CD4-positive, alpha-beta T cell treated with Interferon gamma for 1 hour (primary cell): ENCODE results near the gene RASGRF2.

Experiments used
- DNase-seq: peaks from one replicate; pipeline ENCODE4 v3.0.0-alpha.2; 2020

RASGRF2 gene

DNA sequence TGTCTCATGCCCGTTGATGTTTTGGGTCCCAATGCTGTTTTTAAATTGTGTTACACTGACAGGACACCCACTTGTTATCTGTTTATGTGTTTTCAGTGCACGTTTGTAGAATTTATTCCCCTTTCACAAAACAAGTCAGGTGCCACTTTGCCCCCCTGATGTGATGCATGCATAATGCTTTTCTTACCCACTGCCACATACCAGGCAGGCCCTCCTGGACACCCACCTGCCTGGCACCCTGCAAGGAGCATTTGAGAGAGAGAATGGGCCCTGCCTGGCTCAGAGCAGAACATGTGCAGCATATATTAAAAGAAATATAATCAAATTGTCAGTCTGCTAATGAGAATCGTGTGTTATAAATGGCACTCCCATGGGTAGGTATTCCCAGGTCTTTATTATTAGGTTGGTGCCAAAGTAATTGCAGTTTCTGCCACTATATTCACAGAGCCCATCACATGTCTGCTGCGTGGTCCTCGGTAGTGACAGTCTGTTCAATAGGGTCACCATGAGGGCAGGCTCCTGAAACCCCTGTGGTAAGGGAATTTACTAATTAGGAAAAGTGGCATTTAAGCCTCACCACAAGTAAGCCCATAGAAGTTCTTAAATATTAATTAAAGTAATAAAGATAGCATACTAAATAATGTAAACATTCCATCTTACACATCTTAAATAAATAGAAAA, 220.8 kb downstream of the RASGRF2 start:
- DNase-seq = no peak

DNA sequence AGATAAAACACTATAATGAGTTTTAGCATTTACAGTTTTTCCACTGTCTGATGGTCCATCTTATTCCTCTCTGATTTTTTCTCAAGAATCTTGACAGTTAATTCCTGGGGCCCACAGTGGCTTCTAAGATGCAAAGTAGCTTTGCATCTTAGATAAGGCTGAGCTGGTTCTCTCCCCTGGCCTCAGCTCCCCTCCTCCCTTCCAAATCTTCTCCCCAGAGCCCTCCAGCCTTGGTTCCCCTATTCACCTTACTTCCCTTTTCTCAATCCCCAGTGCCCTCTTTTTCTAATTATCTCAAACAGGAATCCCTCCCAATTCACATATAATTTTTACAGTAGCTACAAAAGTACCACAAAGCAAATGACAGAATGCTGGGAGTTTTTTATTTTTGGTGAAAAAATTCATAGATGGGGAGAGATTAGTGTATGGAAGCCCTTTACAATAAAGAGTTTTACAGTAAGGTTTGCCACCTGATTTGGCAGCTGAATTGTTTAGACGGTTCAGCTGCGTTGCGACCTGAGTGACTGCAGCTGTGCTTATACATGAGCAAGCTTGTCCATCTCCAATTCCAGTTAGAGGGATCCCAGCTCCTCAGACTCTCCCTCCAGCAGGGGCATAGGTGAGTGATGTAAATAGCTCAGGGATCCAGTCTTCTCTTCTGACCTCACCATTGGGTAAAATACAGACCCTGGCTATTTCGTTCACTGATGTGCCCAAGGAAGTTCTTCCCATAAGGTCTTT, 221.6 kb downstream of the RASGRF2 start:
- no peak for DNase-seq

DNA sequence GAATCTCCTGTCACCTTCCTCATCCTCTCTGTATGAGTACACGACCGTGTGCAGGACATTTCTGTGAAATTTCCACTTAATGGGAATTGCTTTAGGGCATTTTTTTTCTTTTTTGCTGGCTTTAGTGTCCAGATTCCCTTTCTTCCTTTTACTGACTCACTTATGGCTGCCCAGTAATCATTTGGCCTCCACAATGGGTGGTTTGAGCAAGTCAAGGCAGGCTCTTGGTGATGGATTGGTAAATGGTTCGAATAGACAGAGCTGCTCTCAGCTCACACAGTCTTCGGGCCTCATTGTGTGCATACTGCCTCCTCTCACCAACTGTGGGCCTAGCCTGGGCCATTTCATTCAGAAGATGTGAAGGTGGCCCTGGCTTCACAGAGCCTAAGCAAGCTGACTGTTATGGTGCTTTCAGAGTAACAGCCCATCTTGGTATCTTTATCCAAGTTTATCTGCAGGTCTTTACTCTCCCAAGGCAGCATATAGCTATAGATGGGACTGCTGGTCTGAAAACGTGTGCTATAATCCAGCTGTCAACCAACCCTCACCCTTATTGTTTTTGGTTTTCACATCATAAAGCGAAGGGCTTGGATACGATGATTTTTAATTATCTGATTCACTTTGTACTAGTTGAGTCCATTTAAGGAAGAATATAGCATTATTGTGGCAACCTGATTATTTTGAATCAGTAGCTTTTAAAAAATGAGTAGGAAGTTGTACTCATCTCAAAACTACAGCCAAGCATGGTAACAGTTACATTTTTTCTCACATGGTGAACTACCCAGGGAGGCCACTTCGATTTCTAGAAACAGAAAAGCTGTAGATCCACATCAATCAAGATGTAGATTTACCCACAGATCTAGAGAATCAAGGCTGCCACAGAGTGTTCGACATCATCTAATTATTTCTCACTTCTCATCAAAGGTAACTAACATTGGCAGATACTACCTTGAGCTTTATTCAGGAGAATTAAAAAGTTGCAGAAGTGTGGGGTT, 222.5 kb downstream of the RASGRF2 start:
- DNase-seq = no peak

DNA sequence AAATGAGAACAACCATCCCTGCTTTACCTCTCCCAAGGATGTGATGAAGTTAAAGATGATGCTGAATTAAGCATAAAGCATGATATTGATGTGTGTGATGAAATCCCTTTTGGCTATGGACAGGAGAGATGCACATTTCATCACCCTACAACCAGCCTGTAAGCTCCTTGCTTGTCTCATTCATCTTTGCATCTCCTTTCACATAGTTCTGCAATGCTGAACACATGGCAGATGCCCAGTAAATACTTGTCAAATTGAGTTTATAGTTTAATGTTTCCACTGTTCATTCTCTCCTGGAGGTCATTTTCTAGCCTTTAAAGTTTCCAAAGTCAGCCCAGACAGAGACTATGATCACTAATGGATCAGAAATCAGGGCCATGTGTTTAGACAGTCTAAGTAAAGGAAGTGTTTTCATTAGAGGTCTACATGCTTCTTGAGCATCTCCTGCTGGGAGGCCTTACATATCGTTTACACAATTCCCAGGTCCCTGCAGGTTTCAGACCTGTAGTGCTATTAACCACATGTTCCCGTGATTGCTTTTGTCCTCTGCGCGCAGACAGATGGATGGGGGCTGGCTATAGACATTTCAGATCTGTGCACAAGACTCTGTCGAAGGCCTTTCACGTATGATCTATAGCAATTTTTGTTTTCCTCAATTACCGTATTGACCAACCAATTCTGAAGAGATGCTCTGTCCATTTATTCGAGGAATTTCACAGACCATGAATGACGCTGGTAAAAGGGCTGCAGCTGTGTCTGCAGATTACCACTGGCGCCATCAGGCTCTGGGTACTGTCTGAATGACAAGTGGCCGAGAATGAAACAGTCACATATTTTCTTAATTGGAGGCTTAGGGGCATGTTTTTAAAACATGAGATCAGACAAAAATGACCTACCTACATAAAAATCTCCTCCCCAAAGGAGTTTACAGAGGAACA, 223.9 kb downstream of the RASGRF2 start:
- DNase-seq = no peak

DNA sequence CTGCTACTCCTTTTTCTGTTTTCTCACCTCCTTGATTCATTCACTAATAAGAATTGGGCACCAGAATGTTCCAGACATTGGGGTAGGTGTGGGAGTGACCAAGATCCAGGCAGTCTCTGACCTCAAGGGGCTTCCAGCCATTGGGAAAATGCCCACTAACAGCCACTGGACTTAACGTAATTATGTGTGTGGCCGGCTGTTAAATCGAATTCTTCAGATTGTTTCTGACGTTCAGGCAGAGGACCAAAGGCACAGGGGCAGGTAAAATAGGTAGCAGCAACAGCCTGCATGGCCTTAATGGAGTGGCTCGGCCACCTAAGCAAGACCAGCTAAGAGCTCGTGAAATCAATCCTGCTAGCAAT, 224.6 kb downstream of the RASGRF2 start:
- no peak for DNase-seq

DNA sequence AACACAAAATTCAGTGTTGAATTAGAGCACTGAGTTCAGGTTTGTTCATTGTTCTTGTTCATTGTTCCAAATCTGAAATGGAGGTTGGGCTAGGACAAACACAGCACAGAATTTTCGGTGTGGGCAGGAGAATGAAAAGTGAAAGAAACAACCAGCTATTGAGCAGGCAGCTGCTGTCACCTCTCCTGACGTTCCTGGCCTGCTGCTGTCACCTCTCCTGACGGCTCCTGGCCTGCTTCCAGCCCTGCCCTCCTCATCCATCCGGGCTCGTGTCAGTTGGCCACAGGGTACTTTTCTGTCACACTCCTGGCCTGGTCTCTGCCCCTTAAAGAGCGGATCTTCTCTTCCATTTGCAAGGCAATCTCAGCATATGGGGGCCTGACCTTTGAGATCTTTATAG, 227.7 kb downstream of the RASGRF2 start:
- no peak for DNase-seq

DNA sequence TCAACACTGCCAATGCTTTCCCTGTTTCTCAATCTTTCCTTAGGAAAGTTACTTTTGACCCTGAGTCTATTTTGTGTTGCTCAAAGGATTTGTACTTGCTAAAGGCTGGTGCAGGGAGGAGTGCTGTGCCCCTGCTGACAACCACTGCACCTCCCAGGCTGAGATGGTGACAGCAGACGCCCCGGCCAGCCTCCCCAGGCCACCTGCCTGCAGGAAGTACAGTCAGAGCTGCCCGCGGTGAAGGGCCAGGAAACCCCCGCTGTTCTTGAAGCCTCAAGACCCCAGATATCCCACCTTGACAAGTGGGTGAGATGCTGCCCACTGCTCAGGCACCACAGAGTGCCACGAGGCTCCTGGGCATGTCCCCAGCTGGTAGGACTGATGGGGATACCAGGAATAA, 228.8 kb downstream of the RASGRF2 start:
- no peak for DNase-seq

DNA sequence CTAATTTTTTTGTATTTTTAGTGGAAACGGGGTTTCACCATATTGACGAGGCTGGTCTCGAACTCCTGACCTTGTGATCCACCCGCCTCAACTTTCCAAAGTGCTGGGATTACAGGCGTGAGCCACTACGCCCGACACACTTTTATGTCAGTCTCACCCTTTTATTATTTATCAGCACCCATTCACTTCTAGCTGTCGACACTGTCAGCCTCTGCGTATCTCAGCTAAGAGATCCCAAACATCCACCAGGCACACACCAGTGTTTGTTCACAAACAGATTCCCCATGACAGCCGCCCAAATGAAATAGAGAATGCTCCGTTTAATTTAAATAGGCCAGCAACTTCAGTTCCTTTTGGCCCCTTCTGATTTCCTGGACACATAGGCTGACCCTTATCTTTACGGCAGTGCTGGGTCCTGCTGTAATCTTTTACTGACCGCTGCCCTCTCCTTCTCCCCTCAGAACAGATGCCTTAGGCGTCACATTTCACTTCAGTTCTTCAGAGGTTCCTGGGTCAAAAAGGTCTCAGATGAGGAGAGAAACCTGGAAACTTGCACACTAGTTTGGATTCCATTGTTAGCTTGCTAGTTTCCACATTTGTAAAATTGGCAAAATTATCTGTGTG, 229.8 kb downstream of the RASGRF2 start:
- no peak for DNase-seq

DNA sequence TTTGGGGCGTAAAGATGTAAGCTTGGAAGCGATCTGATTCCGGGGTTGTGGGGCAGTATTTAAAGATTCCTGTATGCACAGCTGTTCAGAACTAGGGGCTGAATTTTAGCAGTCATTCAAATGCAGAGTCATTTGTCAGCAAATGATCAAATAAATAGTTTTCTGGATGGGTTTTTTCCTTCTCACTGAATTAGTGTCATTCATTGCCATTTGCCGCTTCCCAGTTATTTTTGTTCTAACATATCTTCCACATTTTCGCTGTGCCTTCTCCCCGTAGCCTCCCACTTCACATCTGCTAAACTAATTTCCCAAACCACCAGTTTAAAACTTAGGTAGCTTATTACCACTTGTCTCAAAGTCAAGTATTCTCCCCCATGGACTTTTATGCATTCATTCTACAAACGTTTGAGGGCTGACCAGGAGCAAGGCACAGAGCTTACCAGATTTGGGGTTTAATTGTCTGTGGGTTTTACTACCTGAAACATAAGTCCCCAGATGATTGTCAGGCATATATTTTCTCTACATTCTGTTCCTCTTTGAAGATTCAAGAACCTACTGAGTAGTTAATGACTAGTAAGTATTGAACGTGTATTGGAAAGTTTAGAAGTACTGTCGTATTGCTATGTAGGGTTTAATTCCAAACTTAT, 231.7 kb downstream of the RASGRF2 start:
- DNase-seq = no peak

DNA sequence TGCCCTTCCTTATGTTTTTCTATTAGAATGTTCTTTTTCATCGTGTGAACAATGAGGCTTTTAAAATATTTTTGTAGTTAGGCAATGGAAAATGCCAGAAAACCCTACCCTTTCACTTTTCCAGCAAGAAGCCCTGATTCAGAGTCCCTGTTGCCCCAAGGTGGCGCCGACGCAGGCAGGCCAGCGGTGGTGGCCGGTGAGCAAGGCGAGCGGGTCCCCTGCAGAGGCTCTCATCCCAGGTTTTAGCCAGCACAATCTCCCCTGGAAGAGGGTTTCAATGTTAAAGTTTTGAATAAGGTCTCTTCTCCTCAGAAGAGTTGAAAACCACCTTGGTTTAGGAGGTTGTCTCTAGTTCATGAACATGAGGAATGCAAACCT, 232.2 kb downstream of the RASGRF2 start:
- no peak for DNase-seq

DNA sequence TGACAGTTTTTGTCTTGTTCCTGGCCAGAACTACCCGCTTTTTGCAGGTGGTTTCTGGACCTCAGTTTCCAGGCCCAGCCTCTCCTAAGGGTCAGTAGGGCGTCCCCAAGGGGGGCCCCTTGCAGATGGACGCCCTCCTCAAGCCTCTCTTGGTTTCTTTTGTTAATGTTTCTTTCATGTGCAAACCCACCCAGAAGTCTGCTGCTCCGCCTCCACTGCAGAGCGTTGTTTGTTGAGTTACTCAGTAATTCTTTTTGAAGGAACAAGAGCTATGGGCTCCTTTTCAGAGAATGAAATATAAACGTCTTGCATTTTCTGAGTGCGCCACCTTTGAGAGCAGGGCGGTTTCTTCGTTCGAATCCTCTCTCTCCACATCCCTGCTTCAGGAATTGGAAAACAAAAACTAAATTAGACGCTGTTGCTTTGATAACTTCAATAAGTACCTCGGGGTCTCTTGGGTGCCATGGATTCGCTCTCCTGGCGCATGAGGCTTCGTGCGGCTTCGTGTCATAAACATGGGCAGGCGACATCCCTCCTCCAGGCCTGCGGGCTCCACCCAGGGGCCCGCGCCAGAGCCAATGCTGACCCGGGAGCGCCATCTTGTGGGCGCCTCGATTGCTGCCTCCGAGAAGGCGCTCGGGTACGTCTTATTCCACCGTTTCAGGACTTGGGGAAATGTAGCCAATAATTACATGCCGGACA, 234.6 kb downstream of the RASGRF2 start:
- DNase-seq = peak; percentile 65

DNA sequence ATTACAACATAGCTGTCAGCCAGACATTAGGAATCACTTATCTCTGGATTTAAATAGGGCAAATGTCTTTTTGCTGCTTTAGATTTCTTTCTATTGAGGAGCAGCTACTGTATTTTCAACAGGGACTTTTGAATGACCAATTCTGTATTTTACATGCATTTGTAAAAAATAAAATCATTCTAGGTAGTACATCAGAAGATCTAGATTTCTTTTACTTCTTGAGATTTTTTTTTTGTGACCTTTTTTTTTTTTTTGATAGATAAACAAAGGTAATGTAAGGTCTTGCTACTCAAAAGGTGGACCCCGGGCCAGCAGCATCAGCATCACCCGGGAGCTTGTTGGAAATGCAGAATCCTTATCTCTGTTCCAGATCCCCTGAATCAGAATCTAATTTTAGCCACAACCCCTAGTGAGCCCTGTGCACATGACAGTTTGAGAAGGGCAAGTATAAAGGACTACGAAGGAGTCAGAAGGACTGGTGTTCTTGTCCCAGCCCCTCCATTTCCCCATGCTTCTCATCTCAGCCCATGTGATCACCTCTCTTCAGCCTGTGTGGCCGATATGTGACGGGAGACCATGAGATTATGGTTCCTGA, 235.3 kb downstream of the RASGRF2 start:
- DNase-seq = no peak

DNA sequence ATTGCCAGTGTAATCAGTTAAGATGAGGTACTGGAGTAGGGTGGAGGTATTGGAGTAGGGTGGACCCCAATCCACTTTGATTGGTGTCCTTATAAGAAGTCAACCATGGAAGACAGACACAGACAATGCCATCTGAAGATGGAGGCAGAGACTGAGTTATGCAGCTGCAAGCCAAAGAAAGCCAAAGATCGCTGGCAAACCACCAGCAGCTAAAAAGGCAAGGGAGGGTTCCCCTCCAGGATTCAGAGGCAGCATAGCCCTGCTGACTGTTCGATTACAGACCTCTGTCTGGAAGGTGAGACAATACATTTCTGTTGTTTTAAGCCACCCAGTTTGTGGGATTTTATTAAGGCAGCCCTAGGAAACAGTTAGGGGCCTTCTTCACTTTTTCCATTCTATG, 242.5 kb downstream of the RASGRF2 start:
- DNase-seq = no peak

DNA sequence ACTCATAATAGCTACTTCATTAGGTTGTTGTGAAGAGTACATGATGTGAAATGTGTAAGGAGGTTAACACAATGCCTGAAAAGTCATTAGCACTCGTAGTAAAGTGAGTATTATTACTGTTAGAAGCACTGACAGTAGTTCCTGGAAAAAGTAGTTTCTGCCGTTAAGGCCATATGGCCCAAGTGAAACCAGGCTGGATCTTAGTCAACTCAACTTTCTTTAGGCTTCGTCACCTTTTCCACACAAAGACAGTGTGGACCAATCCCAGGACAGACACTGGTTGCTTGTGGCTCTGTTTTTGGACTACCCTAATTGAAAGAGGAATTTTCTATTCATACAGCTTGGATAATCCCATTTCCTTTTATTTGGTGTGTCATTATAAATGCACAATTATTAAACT, 243.6 kb downstream of the RASGRF2 start:
- no peak for DNase-seq

DNA sequence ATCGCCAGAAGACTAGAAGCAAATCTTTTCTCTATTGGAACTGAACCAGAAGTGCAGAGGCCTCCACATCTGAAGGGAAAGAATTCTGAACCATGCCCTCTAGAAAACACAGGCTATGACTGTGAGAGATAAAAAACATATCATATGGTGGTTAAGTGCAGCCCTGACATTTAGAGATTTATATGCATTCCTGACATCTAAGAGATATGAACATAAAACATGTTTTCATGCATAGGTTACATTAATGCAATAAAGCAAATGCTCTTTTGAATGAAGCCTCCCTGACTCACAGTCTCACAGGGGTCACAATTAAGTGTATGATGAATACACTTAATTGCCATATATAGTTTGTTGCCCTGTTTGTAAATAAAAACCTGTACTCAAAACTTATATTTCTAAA, 244.0 kb downstream of the RASGRF2 start:
- no peak for DNase-seq

DNA sequence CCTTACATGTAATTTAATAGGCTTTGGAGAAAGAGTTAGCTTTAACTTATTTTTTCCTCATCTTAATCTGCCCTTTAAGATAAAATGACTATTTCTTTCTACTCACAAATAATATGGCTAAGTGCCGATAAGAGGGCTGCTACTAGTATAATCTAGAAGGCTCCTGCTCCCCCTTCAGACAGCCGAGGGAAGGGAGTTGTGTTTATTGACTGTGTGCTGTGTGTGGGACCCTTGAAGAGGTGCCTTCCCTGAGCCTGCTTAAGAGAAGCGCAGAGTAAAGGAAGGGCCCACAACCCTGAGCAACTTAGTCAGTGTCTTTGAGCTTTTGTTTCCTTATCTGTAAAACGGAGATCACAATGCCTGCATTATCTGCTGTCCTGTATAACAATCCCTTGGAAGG, 244.9 kb downstream of the RASGRF2 start:
- no peak for DNase-seq

DNA sequence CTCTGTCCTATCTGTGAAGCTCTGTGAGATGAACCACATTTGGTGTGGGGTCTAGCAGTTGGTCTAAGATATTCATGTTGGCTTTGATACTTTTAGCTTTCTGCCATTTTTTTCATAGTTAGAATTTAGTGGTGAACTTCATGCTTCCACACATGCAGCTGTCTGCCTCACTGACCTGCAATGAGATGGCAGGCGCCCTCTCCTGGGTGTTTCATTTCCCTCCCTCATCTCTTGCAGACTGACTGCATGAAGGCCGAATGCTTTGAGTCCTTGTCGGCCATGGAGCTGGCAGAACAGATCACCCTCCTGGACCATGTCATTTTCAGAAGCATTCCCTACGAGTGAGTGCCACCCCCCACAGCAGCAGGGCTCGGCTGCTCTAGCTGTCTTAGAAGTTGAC, 246.8 kb downstream of the RASGRF2 start:
- DNase-seq = no peak

DNA sequence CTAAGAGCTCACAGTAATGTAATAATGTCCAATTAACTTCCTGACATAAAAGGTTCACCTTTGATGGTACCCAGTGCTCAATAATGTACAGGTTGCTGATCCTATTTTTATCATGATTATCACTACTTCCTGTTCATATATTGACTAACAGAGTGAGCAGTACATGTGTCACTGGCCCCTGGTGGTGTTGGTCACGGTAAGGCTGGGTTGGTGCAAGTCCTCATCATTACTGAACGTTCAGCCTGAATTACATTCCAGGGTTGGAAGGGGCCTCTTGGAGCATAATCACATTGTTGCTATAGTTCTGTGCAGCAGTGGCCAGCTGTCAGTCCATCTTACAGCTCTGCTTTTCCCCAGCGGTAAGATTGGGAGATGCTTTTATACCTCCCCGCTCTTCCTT, 248.7 kb downstream of the RASGRF2 start:
- DNase-seq = no peak

DNA sequence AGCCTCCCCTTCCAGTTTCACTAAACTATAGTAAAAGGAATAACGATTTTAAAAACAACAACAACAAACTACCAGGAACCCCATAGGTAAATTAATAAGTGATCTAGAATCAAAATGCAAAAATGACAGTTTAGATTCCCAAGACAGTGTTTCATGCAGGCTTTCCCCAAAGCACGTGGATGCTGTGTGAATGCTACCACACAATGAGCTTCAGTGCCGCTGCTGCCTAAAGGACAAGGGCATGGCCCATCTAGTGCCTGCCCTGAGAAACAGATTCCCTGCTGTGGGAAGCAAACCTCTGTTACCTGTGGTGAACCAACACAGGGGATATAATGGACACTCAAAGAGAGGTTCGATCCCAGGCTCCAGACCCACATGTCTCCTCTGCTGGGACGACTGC, 249.2 kb downstream of the RASGRF2 start:
- no peak for DNase-seq

DNA sequence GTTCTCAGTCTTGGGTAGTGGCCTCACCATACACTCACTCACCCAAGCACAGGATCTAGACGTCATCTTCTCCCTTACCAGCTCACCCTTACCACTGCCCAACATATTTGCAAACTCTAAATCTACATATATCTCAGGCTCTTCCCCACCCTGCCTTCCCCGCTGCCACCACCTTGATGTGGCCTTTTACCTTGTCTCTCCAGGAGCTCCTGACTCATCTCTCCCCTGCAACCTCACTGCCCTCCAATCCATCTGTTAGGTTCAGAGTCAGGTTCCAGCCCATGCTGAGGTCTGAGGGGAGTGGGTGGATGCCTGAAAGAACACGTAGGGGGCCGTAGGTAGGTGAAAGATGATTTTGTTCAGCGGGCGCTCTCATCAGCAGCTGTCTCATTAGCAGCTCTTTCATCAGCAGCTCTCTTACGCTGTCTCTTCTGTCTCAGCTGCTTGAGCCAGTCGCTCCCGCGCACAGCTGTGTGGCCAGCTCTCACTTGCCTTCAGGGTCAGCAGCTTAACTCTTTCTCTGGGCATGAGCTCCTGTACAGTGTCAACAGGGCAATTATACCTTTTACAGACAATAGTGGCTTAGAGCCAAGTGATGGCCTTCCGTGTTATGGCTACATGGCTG, 249.8 kb downstream of the RASGRF2 start:
- no peak for DNase-seq
